Upper lobe of right lung (tissue), 1 donor: ENCODE measurements around the gene ZDHHC11. TPM values are rescaled to one million over a fixed set of nuclear protein-coding genes. Genes with fewer than 3 reads are reported as not detected.
"Not testable (repeated sequence)": the region's sequence is repeated elsewhere in the genome, so short reads cannot be mapped to it uniquely, and the experiment has no call there.

ENCODE experiments used
- ATAC-seq: fragments of 200-7000 bp; cut with Tn5 transposase; one replicate; pipeline ENCODE4 v1.9.1; 2020; ENCODE audit warnings: mild to moderate bottlenecking, moderate library complexity
- DNase-seq: peaks from one replicate; pipeline ENCODE4 v3.0.0-alpha.2; 2020
- H3K27ac ChIP-seq: fragments of 200-600 bp; one replicate; pipeline ENCODE4 v1.8.0; 2022
- H3K27me3 ChIP-seq: fragments of 200-600 bp; one replicate; pipeline ENCODE4 v1.8.0; 2022; ENCODE audit warnings: mild to moderate bottlenecking
- H3K36me3 ChIP-seq: fragments of 200-600 bp; one replicate; pipeline ENCODE4 v1.8.0; 2022
- H3K4me1 ChIP-seq: fragments of 200-600 bp; one replicate; pipeline ENCODE4 v1.8.0; 2022
- H3K4me3 ChIP-seq: fragments of 200-600 bp; one replicate; pipeline ENCODE4 v1.8.0; 2022; ENCODE audit warnings: mild to moderate bottlenecking
- H3K9me3 ChIP-seq: fragments of 200-600 bp; one replicate; pipeline ENCODE4 v1.8.0; 2022
- intact Hi-C: fragments of 100-400 bp; cut with DNase I; formaldehyde crosslinking; loops from one replicate; pipeline ENCODE4 v1.11.0; 2022
- total RNA-seq: library from RNA; stranded (reverse); fragmentation: NEBNext Ultra II Directional; extraction: Animal tissue kit (Norgen Biotek cat#: 25700); gene quantifications from one replicate; pipeline ENCODE4 v1.2.1, GENCODE V29; 2021
- TF ChIP-seq, protein P1 (sequence below): fragments of 200-600 bp; IDR thresholded peaks from one replicate; pipeline ENCODE4 v1.8.0; 2022; ENCODE audit warnings: antibody characterized with exemption
- donor health status: DM: no; HTN: yes; CAD: no; lungs with severe emphysema.

Gene ZDHHC11
- total RNA-seq, 1 donor from 2014 or later = 12.6 TPM

DNA sequence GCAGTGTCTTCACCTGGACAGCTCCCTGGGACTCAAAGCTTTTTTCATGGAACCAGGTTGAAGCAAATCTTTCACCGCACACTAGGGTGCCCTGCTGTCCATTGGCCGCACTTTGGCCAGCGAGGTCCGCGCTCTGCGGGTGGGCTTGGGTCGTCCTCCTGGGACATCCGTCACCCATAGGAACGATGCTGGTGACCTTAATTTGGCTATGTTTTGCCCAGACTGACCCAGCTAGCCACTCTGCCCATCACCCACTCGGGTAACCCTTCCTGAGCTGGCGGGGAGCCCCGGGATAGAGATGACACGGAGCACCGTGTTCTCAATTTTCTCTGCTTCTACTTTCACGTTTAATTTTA lies 92.1 kb downstream of the ZDHHC11 start:
- peak; percentile 57 for DNase-seq
- intact Hi-C loops = no loop called here
- H3K27me3 ChIP-seq = no peaks in the 10 kb centered on the region

DNA sequence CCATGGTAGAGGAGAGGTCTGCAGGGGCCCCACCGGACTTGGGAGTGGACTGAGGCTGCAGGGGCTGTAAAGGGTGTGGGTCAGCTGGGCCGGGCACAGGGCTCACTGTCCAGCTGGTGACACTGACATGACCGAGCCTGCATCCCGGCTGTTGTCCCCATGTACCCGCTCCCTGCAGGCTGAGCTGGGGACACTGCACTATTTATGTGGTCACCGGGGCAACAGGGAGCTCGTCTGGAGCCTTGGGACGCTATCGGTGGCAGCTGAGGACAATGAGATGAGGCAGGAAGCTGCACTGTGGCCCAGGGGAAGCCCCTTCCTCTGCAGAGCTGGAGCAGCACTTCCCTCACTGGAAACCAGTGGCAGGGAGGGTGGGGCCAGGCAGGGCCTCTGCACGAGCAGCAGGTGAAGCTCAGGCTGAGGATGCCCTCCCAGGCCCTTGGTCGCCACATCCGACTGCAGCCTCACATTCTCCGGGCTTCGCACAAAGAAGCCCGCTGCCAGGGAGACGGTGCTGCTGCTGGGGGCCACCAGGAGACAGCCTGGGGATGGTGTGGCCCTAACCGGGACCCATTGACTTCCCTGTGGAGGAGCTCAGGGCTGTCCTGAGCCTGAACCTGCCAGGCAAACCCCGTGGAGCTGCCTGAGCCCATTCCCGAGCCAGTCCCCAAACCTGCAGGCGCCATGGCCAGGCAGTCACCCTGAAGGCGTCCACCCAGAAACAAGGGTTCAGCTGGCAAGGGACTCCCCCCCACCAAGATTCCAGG lies 92.7 kb downstream of the ZDHHC11 start:
- no peak overlapping the region for H3K4me3 ChIP-seq
- ATAC-seq = no peak
- intact Hi-C loops = no loop called here

More for the DNA sequence above, 92.1 kb downstream of the ZDHHC11 start:
- ATAC-seq = no peak
- Histone ChIP-seq H3K27ac (peak overlapping the region; percentile 64), H3K4me1 (peaks cover 24% of the 10 kb centered on the region), H3K4me3 (no peak overlapping the region), H3K9me3 (no peaks in the 10 kb centered on the region), H3K36me3 (no peaks in the 10 kb centered on the region)
- TF ChIP-seq, protein P1, sequence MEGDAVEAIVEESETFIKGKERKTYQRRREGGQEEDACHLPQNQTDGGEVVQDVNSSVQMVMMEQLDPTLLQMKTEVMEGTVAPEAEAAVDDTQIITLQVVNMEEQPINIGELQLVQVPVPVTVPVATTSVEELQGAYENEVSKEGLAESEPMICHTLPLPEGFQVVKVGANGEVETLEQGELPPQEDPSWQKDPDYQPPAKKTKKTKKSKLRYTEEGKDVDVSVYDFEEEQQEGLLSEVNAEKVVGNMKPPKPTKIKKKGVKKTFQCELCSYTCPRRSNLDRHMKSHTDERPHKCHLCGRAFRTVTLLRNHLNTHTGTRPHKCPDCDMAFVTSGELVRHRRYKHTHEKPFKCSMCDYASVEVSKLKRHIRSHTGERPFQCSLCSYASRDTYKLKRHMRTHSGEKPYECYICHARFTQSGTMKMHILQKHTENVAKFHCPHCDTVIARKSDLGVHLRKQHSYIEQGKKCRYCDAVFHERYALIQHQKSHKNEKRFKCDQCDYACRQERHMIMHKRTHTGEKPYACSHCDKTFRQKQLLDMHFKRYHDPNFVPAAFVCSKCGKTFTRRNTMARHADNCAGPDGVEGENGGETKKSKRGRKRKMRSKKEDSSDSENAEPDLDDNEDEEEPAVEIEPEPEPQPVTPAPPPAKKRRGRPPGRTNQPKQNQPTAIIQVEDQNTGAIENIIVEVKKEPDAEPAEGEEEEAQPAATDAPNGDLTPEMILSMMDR = no peak

DNA sequence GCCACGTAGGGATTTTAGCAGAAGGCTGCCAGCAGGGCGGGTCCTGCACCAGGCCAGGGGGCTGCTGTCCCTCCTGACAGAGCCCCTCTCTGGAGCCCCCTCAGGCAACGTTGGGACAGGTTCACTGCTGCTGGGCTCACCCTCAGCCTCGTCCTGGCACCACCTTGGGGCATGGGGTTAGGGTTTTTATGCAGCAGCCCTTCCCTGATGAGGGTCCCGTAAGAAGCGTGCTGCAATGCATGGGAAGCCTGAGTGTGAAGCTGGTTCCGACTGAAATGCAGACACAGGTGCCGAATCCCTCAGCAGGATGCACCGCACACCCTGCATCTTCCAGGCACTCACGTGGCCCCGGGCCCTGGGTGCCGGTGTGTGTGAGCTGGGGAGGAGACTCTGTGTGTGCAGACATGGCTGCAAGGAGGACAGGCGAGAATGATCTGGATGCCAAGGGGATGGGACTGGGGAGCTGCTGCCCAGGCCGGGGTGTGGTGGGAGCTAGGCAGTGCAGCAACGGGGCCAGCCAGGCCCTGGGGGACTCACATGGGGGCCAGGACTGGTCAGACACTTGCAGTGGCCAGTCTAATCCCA lies 93.3 kb downstream of the ZDHHC11 start:
- ATAC-seq = no peak
- no peak overlapping the region for H3K27ac ChIP-seq

More for the DNA sequence above, 92.7 kb downstream of the ZDHHC11 start:
- Histone ChIP-seq H3K36me3 (no peaks in the 10 kb centered on the region), H3K9me3 (no peaks in the 10 kb centered on the region), H3K27ac (peak overlapping the region; percentile 64), H3K4me1 (peaks cover 24% of the 10 kb centered on the region), H3K27me3 (no peaks in the 10 kb centered on the region)
- DNase-seq = peak; percentile 61
- TF ChIP-seq, protein P1 = no peak

DNA sequence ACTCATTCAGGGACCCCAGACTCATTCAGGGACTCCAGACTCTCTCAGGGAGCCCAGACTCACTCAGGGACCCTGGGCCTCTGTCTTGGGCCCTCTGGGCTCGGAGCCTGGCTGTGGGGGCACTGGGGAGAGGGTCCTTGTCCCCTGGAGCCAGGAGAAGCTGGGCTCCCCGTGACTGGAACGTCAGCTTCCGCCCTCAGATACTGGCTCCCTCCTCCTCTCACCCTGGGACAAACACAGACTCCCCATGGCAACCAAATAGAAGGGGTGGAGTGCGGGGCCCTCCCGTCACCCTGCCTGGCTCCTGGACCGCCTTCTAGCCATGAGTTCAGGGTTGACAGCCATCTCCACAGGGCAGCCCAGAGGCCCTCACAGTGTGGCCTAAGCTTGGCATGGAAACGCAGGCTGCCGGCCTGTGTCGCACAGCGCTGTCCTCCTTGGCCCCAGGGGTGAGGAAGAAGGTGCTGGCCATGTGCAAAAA lies 93.9 kb downstream of the ZDHHC11 start:
- Histone ChIP-seq H3K36me3 (no peaks in the 10 kb centered on the region), H3K27ac (no peak overlapping the region), H3K27me3 (no peaks in the 10 kb centered on the region), H3K4me1 (peaks cover 24% of the 10 kb centered on the region), H3K4me3 (no peak overlapping the region), H3K9me3 (no peaks in the 10 kb centered on the region)
- intact Hi-C loops = no loop called here
- TF ChIP-seq, protein P1 = no peak
- ATAC-seq (peak; percentile 51), DNase-seq (peak; percentile 65)

More for the DNA sequence above, 93.3 kb downstream of the ZDHHC11 start:
- no peaks in the 10 kb centered on the region for H3K27me3 ChIP-seq
- TF ChIP-seq, protein P1 = no peak
- H3K9me3 ChIP-seq = no peaks in the 10 kb centered on the region
- no peak overlapping the region for H3K4me3 ChIP-seq
- intact Hi-C loops = no loop called here
- H3K4me1 ChIP-seq = peaks cover 24% of the 10 kb centered on the region
- no peaks in the 10 kb centered on the region for H3K36me3 ChIP-seq
- DNase-seq = no peak

DNA sequence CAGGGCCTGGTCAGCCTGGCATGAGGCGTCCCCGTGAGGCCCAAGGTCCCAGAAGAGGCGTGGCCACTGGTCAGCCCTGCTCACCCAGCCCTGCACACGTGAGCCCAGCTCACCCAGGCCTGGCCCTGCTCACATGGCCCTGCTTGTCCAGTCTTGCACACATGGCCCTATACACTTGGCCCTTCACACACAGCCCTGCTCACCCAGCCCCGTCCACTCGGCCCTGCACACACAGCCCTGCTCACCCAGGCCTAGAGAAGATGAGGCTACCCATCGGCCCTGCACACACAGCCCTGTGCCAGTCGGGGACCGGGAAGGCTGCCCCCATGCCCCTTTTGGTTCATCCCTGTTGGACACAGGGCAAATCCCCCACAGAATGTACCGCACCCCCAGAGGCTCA lies 94.6 kb downstream of the ZDHHC11 start:
- no peaks in the 10 kb centered on the region for H3K9me3 ChIP-seq
- peak; percentile 8 for ATAC-seq
- no peaks in the 10 kb centered on the region for H3K36me3 ChIP-seq
- intact Hi-C loops = no loop called here
- TF ChIP-seq, protein P1 = no peak
- peaks cover 24% of the 10 kb centered on the region for H3K4me1 ChIP-seq
- DNase-seq = peak; percentile 62
- no peak overlapping the region for H3K27ac ChIP-seq
- H3K4me3 ChIP-seq = no peak overlapping the region
- H3K27me3 ChIP-seq = no peaks in the 10 kb centered on the region

DNA sequence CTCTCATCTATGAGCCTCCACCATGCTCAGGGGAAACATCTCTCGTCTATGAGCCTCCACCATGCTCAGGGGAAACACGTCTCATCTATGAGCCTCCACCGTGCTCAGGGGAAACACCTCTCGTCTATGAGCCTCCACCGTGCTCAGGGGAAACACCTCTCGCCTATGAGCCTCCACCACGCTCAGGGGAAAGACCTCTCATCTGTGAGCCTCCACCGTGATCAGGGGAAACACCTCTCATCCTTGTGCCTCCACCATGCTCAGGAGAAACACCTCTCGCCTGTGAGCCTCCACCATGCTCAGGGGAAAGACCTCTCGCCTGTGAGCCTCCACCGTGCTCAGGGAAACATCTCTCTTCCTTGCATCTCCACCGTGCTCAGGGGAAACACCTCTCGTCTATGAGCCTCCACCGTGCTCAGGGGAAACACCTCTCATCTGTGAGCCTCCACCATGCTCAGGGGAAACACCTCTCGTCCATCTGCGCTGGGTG lies 96.6 kb downstream of the ZDHHC11 start:
- H3K4me3 ChIP-seq, H3K36me3 ChIP-seq, ATAC-seq, DNase-seq, H3K9me3 ChIP-seq, H3K27me3 ChIP-seq, intact Hi-C loops, H3K27ac ChIP-seq: not testable (repeated sequence)
- H3K4me1 ChIP-seq = peaks cover 20% of the 10 kb centered on the region

DNA sequence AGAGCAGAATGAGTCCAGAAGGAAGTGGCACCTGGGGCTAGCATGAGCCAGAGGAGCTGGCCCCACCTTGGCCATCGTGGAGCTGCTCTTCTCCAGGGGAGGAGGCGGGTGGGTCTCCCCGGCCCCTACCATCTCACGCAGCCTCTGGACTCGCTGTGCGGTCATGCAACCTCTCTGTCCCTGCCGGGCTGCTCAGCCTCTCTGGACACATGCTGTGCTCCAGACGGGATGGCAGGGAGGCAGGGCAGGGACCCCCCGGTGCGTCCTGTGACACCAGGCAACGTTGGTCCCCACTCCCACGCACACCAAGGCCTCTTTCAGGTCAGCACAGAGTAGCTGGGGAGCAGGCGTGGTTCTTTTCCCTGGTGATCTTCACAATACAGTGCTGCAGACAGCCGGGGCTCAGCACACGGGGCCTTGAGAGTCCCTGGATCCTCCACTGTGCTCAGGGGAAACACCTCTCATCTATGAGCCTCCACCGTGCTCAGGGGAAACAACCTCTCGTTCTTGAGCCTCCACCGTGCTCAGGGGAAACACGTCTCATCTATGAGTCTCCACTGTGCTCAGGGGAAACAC lies 97.1 kb downstream of the ZDHHC11 start:
- H3K4me3 ChIP-seq, H3K9me3 ChIP-seq, H3K27ac ChIP-seq, H3K36me3 ChIP-seq, H3K27me3 ChIP-seq, intact Hi-C loops, ATAC-seq: not testable (repeated sequence)
- H3K4me1 ChIP-seq = peaks cover 15% of the 10 kb centered on the region
- DNase-seq = peak; percentile 41

DNA sequence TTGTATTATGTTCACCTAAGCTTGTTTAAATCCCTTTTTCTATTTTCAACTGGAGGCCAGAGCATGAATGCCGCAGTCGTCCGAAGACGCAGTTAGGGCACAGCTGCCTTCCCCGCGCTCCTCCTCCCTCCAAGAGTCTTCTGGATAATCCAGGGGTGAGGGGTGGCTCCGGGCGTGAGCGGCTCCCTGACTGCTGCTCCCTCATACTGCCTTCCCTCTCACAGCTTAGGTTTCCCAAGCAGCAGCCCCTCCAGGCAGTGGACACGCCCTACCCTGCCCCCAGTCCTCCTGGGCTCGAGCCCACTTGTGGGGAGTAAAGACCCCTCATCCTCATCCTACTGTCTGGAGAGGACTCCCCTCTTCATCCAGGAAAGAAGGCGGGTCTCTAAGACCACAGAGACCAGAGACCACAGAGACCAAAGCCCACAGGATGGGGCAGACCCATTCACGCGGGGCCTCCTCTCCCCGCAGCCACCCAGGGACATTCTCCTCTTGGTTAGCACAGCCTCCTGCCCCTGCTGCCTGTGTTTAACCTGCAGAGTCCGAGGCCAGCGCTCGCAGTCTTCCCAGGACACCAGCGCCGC lies 98.2 kb downstream of the ZDHHC11 start:
- H3K4me3 ChIP-seq, H3K36me3 ChIP-seq, ATAC-seq, H3K27ac ChIP-seq, H3K9me3 ChIP-seq, H3K4me1 ChIP-seq, intact Hi-C loops, H3K27me3 ChIP-seq: not testable (repeated sequence)
- peak; percentile 21 for DNase-seq
